GM19438 (cell line): Measurements from ENCODE around the gene SH3BP4.

Experiments
- ATAC-seq: cut with Tn5 transposase; IDR thresholded peaks from one replicate; pipeline ENCODE4 v1.9.1; 2021; ENCODE audit warnings: low read depth; ENCODE audit not compliant: unreplicated experiment

The SH3BP4 gene

DNA sequence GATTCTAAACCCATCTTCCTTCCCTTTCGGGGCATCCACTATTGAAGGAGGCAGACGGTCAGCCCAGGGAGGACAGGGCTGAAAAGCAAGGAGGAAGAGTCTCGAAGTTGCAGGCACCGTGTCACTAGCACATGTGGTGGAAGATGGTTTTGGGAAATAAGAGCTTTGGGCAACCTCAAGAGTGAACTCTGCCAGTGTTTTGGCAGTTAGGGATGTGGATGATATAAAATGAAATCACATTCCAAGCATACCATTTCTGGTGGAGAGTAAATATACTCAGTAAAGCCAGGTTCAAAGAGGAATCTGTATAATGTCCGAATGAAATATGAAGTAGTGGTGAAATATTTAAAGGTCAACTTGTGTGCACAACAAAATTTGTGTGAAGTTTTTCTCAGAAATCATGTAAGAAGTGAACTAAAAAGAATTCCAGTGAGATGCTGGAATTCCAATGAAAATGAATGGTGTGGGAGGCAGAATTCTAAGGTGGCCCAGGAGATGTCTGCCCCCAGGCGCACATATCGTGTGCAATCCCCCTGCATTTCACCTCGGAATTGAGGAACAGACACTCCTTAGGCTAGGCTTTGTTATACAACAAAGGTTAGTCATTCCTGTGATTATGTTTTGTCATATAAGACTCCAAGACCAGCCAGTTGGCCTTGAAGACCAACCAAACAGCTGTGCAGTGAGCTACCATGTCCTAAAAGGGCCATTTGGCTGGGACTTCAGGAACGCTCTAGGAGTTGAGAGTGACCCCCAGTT is 147.1 kb downstream of the SH3BP4 start:
- no peak for ATAC-seq

DNA sequence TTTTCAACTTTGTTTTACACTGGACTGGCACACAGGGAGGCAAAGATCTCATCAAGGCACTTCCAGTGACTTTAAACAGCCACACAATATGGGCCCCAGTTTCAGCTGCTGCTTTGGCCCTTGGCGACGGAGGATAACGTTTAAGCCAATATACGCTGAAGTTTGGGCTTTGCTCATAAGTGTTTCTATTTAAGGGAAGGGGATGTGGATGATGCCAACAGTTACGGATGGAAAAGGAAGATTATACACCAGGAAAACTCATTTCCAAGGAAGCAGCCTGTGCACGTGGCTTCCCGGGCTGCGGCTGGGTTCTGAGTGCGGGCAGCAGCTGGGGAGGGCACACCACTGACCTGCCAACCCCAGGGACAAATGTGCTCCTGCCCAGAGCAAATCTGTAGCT is 151.1 kb downstream of the SH3BP4 start:
- ATAC-seq, result no peak
